ENCODE data around the gene SFTA2. TPM values are rescaled to one million over a fixed set of nuclear protein-coding genes. Genes with fewer than 3 reads are reported as not detected.

SFTA2 gene
- total RNA-seq, 1 experiment from 2014 or later: not detected

DNA sequence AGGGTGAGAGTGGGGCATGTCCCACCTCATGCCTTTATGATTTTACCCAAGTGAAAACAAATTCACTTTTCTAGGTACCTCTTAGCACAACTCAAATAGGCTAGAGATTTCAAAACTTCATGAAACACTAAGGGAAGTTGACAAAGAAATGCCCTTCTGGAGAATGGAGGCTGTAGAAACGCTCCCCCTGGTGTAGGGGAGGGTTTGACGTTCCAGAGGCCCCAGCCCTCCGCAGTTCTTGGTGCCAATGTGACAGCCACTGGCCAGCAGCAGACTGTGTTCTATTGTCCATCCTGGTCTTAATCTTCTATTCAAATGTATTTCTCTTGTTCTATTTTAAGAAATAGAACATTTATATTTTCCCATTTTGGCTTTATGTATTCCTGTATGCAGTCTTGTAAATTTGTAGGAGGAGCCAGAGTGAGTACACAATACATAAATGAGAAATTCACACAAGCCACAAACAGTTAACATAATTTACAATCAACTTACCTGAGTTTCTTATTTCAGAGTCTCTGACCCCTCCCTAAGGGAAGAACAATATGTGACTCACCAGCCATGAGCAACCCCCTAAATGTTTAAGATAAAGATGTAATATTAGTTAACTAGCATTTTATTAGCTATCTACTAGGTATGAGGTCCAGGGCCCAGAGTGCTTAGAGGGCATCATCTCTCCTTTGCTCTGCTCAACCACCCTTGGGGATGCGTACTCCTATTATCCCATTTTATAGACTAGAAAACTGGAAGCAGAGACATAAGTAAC lies 42.7 kb upstream of the SFTA2 start:
- no CpG with 5 or more reads among the region's 4 CpGs for WGBS (ENCODE audit: extremely low coverage, insufficient read length, low lambda C conversion rate)

More for the DNA sequence above, 42.7 kb upstream of the SFTA2 start:
- Histone ChIP-seq H4K91ac (ENCODE audit: insufficient read length, low read depth, low read length) (no peak overlapping the region), H3K56ac (ENCODE audit: insufficient read length, low read depth, low read length) (no peak overlapping the region), H4K5ac (ENCODE audit: insufficient read length, low read depth, low read length) (no peak overlapping the region), H4K20me1 (ENCODE audit: control insufficient read depth, insufficient read depth, insufficient read length) (no peaks in the 10 kb centered on the region), H3K79me1 (ENCODE audit: insufficient read depth, low read depth, low read length, poor library complexity, severe bottlenecking) (no peaks in the 10 kb centered on the region), H2AFZ (ENCODE audit: low read length) (no peak overlapping the region), H2AK5ac (ENCODE audit: insufficient read length, low read length) (no peak overlapping the region), H3K4me2 (ENCODE audit: insufficient read depth, insufficient read length, low read length) (no peak overlapping the region), H2BK20ac (ENCODE audit: low read depth, low read length, poor library complexity, severe bottlenecking) (no peak overlapping the region), H3K79me2 (ENCODE audit: insufficient read depth, low read length) (no peaks in the 10 kb centered on the region), H3K27ac (ENCODE audit: insufficient read length, low read depth, low read length) (no peak overlapping the region), H3K4me1 (ENCODE audit: insufficient read depth, low read length) (no peaks in the 10 kb centered on the region; the same call in 1 of the 2 replicates), H3K9me3 (ENCODE audit: control insufficient read depth, low read depth, low read length) (no peaks in the 10 kb centered on the region), H2BK120ac (ENCODE audit: low read depth, low read length, poor library complexity, severe bottlenecking) (no peak overlapping the region), H2BK5ac (ENCODE audit: insufficient read length, low read length) (no peak overlapping the region), H3K18ac (ENCODE audit: insufficient read length, low read depth, low read length) (no peak overlapping the region), H3K4ac (ENCODE audit: low read depth, low read length) (no peak overlapping the region), H3K27me3 (ENCODE audit: insufficient read depth, low read length) (no peaks in the 10 kb centered on the region), H2BK12ac (ENCODE audit: insufficient read length, low read depth, low read length) (no peak overlapping the region), H3K23ac (ENCODE audit: insufficient read length, low read depth, low read length) (no peak overlapping the region), H2BK15ac (ENCODE audit: low read depth, low read length) (no peak overlapping the region), H3K14ac (ENCODE audit: insufficient read depth, low read length) (no peak overlapping the region), H3K23me2 (ENCODE audit: insufficient read length, low read depth, low read length, poor library complexity, severe bottlenecking) (no peaks in the 10 kb centered on the region), H3K9ac (ENCODE audit: extremely low read depth, insufficient read length, low read length) (no peak overlapping the region), H3T11ph (ENCODE audit: low read length) (no peak overlapping the region), H4K8ac (replicated peaks; ENCODE audit: insufficient read length, low read depth, low read length) (no peak overlapping the region)
- Mint-ChIP-seq H3K9me3 (no peaks in the 10 kb centered on the region), H3K36me3 (ENCODE audit: insufficient read depth in 1 of 3, low read depth in 3 of 3) (no peaks in the 10 kb centered on the region), H3K4me1 (peaks cover 4 to 8% of the 10 kb centered on the region in 2 experiments; a peak in 2 of 4 replicates), H3K27me3 (ENCODE audit: low read depth) (peaks cover 3% of the 10 kb centered on the region; the same call in 1 of the 2 replicates), H3K27ac (no peak overlapping the region), H3K4me3 (no peak overlapping the region)
- TF ChIP-seq, protein P1, sequence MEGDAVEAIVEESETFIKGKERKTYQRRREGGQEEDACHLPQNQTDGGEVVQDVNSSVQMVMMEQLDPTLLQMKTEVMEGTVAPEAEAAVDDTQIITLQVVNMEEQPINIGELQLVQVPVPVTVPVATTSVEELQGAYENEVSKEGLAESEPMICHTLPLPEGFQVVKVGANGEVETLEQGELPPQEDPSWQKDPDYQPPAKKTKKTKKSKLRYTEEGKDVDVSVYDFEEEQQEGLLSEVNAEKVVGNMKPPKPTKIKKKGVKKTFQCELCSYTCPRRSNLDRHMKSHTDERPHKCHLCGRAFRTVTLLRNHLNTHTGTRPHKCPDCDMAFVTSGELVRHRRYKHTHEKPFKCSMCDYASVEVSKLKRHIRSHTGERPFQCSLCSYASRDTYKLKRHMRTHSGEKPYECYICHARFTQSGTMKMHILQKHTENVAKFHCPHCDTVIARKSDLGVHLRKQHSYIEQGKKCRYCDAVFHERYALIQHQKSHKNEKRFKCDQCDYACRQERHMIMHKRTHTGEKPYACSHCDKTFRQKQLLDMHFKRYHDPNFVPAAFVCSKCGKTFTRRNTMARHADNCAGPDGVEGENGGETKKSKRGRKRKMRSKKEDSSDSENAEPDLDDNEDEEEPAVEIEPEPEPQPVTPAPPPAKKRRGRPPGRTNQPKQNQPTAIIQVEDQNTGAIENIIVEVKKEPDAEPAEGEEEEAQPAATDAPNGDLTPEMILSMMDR (conservative IDR thresholded peaks at IDR 0.05): peak; percentile 46; the same call in 1 of the 3 replicates
- no peak for DNase-seq

Data from H9 (cell line).